DND-41 (cell line): ENCODE measurements around the gene TIMM44.
A peak's percentile ranks its signal among the peaks of the same experiment; 100 is the strongest.

Experiments used
- ATAC-seq: fragments of 200-7000 bp; cut with Tn5 transposase; 3 replicates; pipeline ENCODE4 v1.9.1; 2021; ENCODE audit warnings: low read depth; ENCODE audit not compliant: insufficient read depth
- DNase-seq: peaks from one replicate; pipeline ENCODE4 v3.0.0-alpha.2; 2020
- H2AFZ ChIP-seq: 2 replicates; pipeline ENCODE4 v1.6.0; 2012; ENCODE audit warnings: low read depth, low read length
- H3K27ac ChIP-seq: 2 replicates; pipeline ENCODE4 v1.5.1; 2012; ENCODE audit warnings: low read length, inconsistent platforms
- H3K27me3 ChIP-seq: fragments of 200-600 bp; sonication (generic); 2 replicates; pipeline ENCODE4 v1.6.0; 2012; ENCODE audit warnings: low read length, mild to moderate bottlenecking, inconsistent platforms; ENCODE audit not compliant: insufficient read depth, poor library complexity
- H3K36me3 ChIP-seq: 2 replicates; pipeline ENCODE4 v1.5.1; 2012; ENCODE audit warnings: low read length, inconsistent platforms; ENCODE audit not compliant: insufficient read depth
- H3K4me1 ChIP-seq: 2 replicates; pipeline ENCODE4 v1.5.1; 2012; ENCODE audit warnings: mild to moderate bottlenecking, low read length; ENCODE audit not compliant: insufficient read depth
- H3K4me2 ChIP-seq: 2 replicates; pipeline ENCODE4 v1.6.0; 2012; ENCODE audit warnings: mild to moderate bottlenecking, moderate library complexity, low read length, inconsistent platforms; ENCODE audit not compliant: insufficient read depth
- H3K4me3 ChIP-seq, 2 experiments: fragments of 200-600 bp in 1 of 2; shearing (Covaris generic) in 1 of 2; 2 replicates each; pipeline ENCODE4 v1.5.1; 2012 to 2016; ENCODE audit warnings: inconsistent platforms in 2 of 2, low read length in 2 of 2, mild to moderate bottlenecking in 2 of 2, low read depth in 1 of 2, moderate library complexity in 1 of 2
- H3K79me2 ChIP-seq: 2 replicates; pipeline ENCODE4 v1.6.0; 2012; ENCODE audit warnings: low read length, inconsistent platforms; ENCODE audit not compliant: insufficient read depth
- H3K9ac ChIP-seq: 2 replicates; pipeline ENCODE4 v1.6.0; 2012; ENCODE audit warnings: low read depth, mild to moderate bottlenecking, inconsistent platforms, low read length, moderate library complexity
- H3K9me3 ChIP-seq: 2 replicates; pipeline ENCODE4 v1.5.1; 2012; ENCODE audit warnings: low read length, moderate library complexity, mild to moderate bottlenecking, inconsistent platforms; ENCODE audit not compliant: insufficient read depth, severe bottlenecking
- H4K20me1 ChIP-seq: 2 replicates; pipeline ENCODE4 v1.6.0; 2012; ENCODE audit warnings: low read length; ENCODE audit not compliant: insufficient read depth
- EZH2 ChIP-seq: IDR thresholded peaks from 3 replicates; pipeline ENCODE4 v1.6.1; 2012; ENCODE audit warnings: borderline replicate concordance, low read depth, mild to moderate bottlenecking, moderate library complexity, low read length, inconsistent platforms; ENCODE audit not compliant: severe bottlenecking
- TF ChIP-seq, protein P1 (sequence below): IDR thresholded peaks from 2 replicates; pipeline ENCODE4 v1.5.1; 2012; ENCODE audit warnings: borderline replicate concordance, low read length, moderate library complexity, mild to moderate bottlenecking; ENCODE audit not compliant: poor library complexity, severe bottlenecking; ENCODE audit errors: extremely low read depth

Gene TIMM44

GRCh38 chr19:7917267-7918061, 26.0 kb downstream of the TIMM44 start:
- ATAC-seq (no peak), DNase-seq (no peak)
- Histone ChIP-seq H3K4me1 (peaks cover 33% of the 10 kb centered on the region), H3K4me2 (no peak overlapping the region), H3K27ac (no peak overlapping the region), H3K9me3 (no peaks in the 10 kb centered on the region), H3K36me3 (peaks cover 19% of the 10 kb centered on the region), H3K4me3 (no peak overlapping the region), H3K79me2 (no peaks in the 10 kb centered on the region), H2AFZ (no peak overlapping the region), H4K20me1 (peaks cover 26% of the 10 kb centered on the region), H3K27me3 (peaks cover 12% of the 10 kb centered on the region), H3K9ac (no peak overlapping the region)
- TF ChIP-seq, protein P1, sequence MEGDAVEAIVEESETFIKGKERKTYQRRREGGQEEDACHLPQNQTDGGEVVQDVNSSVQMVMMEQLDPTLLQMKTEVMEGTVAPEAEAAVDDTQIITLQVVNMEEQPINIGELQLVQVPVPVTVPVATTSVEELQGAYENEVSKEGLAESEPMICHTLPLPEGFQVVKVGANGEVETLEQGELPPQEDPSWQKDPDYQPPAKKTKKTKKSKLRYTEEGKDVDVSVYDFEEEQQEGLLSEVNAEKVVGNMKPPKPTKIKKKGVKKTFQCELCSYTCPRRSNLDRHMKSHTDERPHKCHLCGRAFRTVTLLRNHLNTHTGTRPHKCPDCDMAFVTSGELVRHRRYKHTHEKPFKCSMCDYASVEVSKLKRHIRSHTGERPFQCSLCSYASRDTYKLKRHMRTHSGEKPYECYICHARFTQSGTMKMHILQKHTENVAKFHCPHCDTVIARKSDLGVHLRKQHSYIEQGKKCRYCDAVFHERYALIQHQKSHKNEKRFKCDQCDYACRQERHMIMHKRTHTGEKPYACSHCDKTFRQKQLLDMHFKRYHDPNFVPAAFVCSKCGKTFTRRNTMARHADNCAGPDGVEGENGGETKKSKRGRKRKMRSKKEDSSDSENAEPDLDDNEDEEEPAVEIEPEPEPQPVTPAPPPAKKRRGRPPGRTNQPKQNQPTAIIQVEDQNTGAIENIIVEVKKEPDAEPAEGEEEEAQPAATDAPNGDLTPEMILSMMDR = peak; percentile 19
- TF ChIP-seq EZH2 = no peak

DNA sequence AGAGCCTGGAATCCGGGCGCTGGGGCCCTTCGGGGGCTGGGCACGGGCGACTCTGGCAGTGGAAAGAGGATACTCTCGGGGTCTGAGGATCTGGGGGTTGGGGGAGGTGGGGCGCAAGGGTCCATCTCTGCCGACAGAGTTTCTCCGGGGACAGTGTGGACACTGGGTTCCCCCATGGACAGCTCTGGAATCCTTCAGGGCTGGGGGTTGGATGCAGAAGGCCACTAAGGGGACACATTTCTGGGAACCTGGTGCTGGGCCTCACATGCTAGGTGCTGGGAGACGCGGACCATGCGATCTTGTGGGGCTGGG, 26.6 kb downstream of the TIMM44 start:
- DNase-seq (no peak), ATAC-seq (no peak)
- no peak for TF ChIP-seq EZH2
- TF ChIP-seq, protein P1 = no peak
- H3K79me2 ChIP-seq = no peaks in the 10 kb centered on the region
- H3K9me3 ChIP-seq = no peaks in the 10 kb centered on the region
- H3K4me3 ChIP-seq = no peak overlapping the region
- peaks cover 17% of the 10 kb centered on the region for H3K36me3 ChIP-seq
- H2AFZ ChIP-seq = no peak overlapping the region
- H3K27me3 ChIP-seq = peaks cover 12% of the 10 kb centered on the region
- no peak overlapping the region for H3K27ac ChIP-seq
- H3K9ac ChIP-seq = no peak overlapping the region
- H4K20me1 ChIP-seq = peaks cover 28% of the 10 kb centered on the region
- H3K4me1 ChIP-seq = peaks cover 28% of the 10 kb centered on the region
- H3K4me2 ChIP-seq = no peak overlapping the region

GRCh38 chr19:7916103-7916954, 27.1 kb downstream of the TIMM44 start:
- peaks cover 22% of the 10 kb centered on the region for H3K4me1 ChIP-seq
- no peak overlapping the region for H3K27ac ChIP-seq
- ATAC-seq = no peak

More at GRCh38 chr19:7916103-7916954, 27.1 kb downstream of the TIMM44 start:
- peaks cover 18% of the 10 kb centered on the region for H3K36me3 ChIP-seq
- H2AFZ ChIP-seq = no peak overlapping the region
- no peaks in the 10 kb centered on the region for H3K9me3 ChIP-seq
- H4K20me1 ChIP-seq = peaks cover 28% of the 10 kb centered on the region
- H3K79me2 ChIP-seq = no peaks in the 10 kb centered on the region
- no peak overlapping the region for H3K9ac ChIP-seq
- TF ChIP-seq, protein P1 = no peak
- TF ChIP-seq EZH2 = no peak
- DNase-seq = peak; percentile 24
- H3K4me3 ChIP-seq = no peak overlapping the region
- no peak overlapping the region for H3K4me2 ChIP-seq
- peaks cover 12% of the 10 kb centered on the region for H3K27me3 ChIP-seq
